ENCODE measurements around the gene CANT1. TPM values are rescaled to one million over a fixed set of nuclear protein-coding genes. Genes with fewer than 3 reads are reported as not detected.

CANT1 gene
- total and polyA plus RNA-seq, 2 of the 13 experiments (the other 11 are each of a cell fraction or from before 2014, with no cell fraction given): 34.1 to 42.1 TPM

GRCh38 chr17:79023886-79024771 lies 14.6 kb upstream of the CANT1 start, which contains the start of gene C1QTNF1 (continued):
- TF ChIP-seq ZNF318 (CRISPR knock-in tag; IDR thresholded peaks at IDR 0.05): no peak
- TF ChIP-seq THAP11 (CRISPR knock-in tag; IDR thresholded peaks at IDR 0.05): no peak
- TF ChIP-seq SIX4 (CRISPR knock-in tag; IDR thresholded peaks at IDR 0.05): no peak
- no peak for TF ChIP-seq ZNF891 (CRISPR knock-in tag; IDR thresholded peaks at IDR 0.05)
- peak; percentile 23 for TF ChIP-seq HNRNPLL (IDR thresholded peaks at IDR 0.05; ENCODE audit: low read depth, low read length, poor library complexity, severe bottlenecking)
- no peak for TF ChIP-seq SRSF4 (IDR thresholded peaks at IDR 0.05; ENCODE audit: low read depth, low read length, poor library complexity, severe bottlenecking)
- no peak for TF ChIP-seq ZNF879 (CRISPR knock-in tag; IDR thresholded peaks at IDR 0.05)
- TF ChIP-seq ZC3H4 (CRISPR knock-in tag; IDR thresholded peaks at IDR 0.05; ENCODE audit: borderline replicate concordance): 0 out of 2 replicates have a peak, but pooled peaks have one; percentile 29
- TF ChIP-seq MTA1 (CRISPR knock-in tag; IDR thresholded peaks at IDR 0.05; ENCODE audit: borderline replicate concordance): no peak
- TF ChIP-seq HCFC1 (IDR thresholded peaks at IDR 0.05; ENCODE audit: low read depth, low read length): no peak
- TF ChIP-seq ZNF281 (CRISPR knock-in tag; IDR thresholded peaks at IDR 0.05; ENCODE audit: borderline replicate concordance): 0 out of 2 replicates have a peak, but pooled peaks have one; percentile 6
- TF ChIP-seq RAD21 (CRISPR knock-in tag; IDR thresholded peaks at IDR 0.05): 0 out of 2 replicates have a peak, but pooled peaks have one; percentile 12
- 0 out of 2 replicates have a peak, but pooled peaks have one; percentile 12 for TF ChIP-seq BORCS8-MEF2B (CRISPR knock-in tag; IDR thresholded peaks at IDR 0.05)
- 0 out of 2 replicates have a peak, but pooled peaks have one; percentile 85 for TF ChIP-seq ARID2 (CRISPR knock-in tag; IDR thresholded peaks at IDR 0.05; ENCODE audit: borderline replicate concordance)
- no peak for TF ChIP-seq ZNF619 (CRISPR knock-in tag; IDR thresholded peaks at IDR 0.05)
- TF ChIP-seq ZNF275 (CRISPR knock-in tag; IDR thresholded peaks at IDR 0.05; ENCODE audit: borderline replicate concordance): no peak
